Epithelial cell of proximal tubule (primary cell): ENCODE results near the gene SETBP1. TPM values are rescaled to one million over a fixed set of nuclear protein-coding genes. Genes with fewer than 3 reads are reported as not detected.

Experiments
- DNase-seq: peaks from one replicate; pipeline ENCODE4 v3.0.0-alpha.2; 2011; ENCODE audit warnings: low read depth
- H3K4me3 ChIP-seq: 2 replicates; pipeline ENCODE4 v1.5.1; 2011; ENCODE audit warnings: low read depth, mild to moderate bottlenecking, low read length
- CTCF ChIP-seq: conservative IDR thresholded peaks from 2 replicates; pipeline ENCODE4 v1.5.1; 2012; ENCODE audit warnings: low read depth, mild to moderate bottlenecking, low read length
- total RNA-seq: library from RNA; depleted of rRNA; stranded (reverse); fragments of >200 nt; gene quantifications from 2 replicates; pipeline ENCODE4 v1.2.3, GENCODE V29; 2015

The SETBP1 gene
- total RNA-seq, 1 donor from 2014 or later = 2.4 TPM

DNA sequence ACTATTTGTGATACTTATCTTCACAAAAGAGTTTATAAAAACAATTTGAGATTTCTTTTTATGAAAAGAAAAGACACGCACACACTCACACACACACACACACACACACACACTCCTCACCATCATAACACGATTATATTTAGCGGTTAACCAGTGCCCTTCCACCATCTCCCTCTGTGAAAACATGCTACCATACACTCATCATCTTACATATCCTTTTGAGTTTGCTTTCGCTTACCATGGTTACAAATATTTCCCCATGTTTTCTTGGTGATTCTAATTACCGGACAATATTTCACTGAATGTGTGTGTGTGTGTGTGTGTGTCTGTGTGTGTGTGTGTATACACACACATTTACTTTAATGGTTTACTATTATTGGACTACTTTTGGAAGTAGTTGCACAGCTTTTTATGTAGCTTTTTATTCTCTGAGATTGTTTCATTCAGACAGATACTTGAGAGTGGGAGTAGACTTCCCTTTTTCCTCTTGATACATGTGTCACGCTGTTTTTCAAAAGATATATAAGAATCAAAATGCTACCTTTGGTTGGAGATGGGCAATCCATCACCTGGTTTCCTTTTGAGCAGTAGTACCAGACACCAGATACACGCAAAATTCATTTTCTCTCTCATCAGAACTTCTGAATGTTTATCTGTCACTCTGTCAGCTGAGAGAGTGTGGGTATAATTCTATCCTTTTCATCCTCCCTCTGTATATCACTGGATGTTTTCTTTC, 138.1 kb downstream of the SETBP1 start:
- TF ChIP-seq CTCF = no peak

GRCh38 chr18:44819944-44820510, 139.3 kb downstream of the SETBP1 start:
- no peak for TF ChIP-seq CTCF
- no peak overlapping the region for H3K4me3 ChIP-seq
- no peak for DNase-seq

More for the DNA sequence above, 138.1 kb downstream of the SETBP1 start:
- no peak for DNase-seq
- no peak overlapping the region for H3K4me3 ChIP-seq

DNA sequence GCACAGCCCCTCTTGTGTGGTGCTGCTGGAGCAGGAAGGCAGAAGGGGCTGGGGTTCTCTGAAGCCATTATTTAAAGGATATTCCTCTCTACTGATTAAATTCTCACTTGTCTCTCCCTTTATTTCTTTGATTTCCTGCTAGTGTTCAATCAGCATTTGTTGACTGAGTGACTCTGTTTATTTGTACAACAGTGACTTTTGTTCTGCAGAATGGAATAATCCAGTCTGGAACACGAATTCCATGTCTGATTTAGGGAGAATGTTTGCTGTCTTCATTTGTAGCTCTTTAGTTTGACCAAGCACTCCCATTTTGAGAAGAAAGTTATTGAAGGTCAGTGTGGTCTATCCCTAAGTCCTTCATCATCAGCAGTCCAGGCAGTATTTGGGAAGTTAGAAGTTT, 141.2 kb downstream of the SETBP1 start:
- no peak overlapping the region for H3K4me3 ChIP-seq
- DNase-seq = no peak
- no peak for TF ChIP-seq CTCF

- no peak for TF ChIP-seq CTCF
- no peak for DNase-seq
- no peak overlapping the region for H3K4me3 ChIP-seq
These were observed 142.6 kb downstream of the SETBP1 start for GRCh38 chr18:44823286-44823685.

GRCh38 chr18:44823782-44824181, 143.1 kb downstream of the SETBP1 start:
- no peak for TF ChIP-seq CTCF
- DNase-seq = no peak
- H3K4me3 ChIP-seq = no peak overlapping the region

- no peak for TF ChIP-seq CTCF
- H3K4me3 ChIP-seq = no peak overlapping the region
- no peak for DNase-seq
These were observed 144.2 kb downstream of the SETBP1 start for GRCh38 chr18:44824884-44825283.
